Panc1 (cell line): Measurements from ENCODE around the gene CEBPA. TPM values are rescaled to one million over a fixed set of nuclear protein-coding genes. Genes with fewer than 3 reads are reported as not detected.

Experiments used
- ATAC-seq: fragments of 200-7000 bp; cut with Tn5 transposase; 2 replicates; pipeline ENCODE4 v1.9.1; 2020; ENCODE audit warnings: mild to moderate bottlenecking, moderate library complexity
- BruUV-seq: library from RNA; stranded (reverse); fragments of 400-500 nt; replicated peaks from 2 replicates; lab custom pipeline; 2021; lab: Mats Ljungman, UMichigan
- CTCF ChIA-PET: fragments of 300-600 bp; sonication (Branson Sonifier 250); formaldehyde crosslinking; loops from one replicate; lab custom pipeline; 2022; ENCODE audit warnings: antibody characterized with exemption; lab: Charles Lee
- POLR2A ChIA-PET: fragments of 300-600 bp; sonication (Branson Sonifier 250); formaldehyde crosslinking; loops from one replicate; lab custom pipeline; 2022; ENCODE audit warnings: antibody characterized with exemption; lab: Charles Lee
- DNase-seq: peaks from one replicate; pipeline ENCODE4 v3.0.0-alpha.2; 2010; ENCODE audit warnings: low read depth, low spot score
- H3K27ac ChIP-seq: 2 replicates; pipeline ENCODE4 v1.5.1; 2011; ENCODE audit warnings: mild to moderate bottlenecking, low read length, inconsistent platforms
- H3K27me3 ChIP-seq: fragments of 200-500 bp; sonication (Bioruptor generic); 2 replicates; pipeline ENCODE4 v1.6.0; 2014; ENCODE audit warnings: low read length, inconsistent platforms; ENCODE audit not compliant: control insufficient read depth, insufficient read depth
- H3K36me3 ChIP-seq: fragments of 200-500 bp; sonication (Bioruptor generic); 2 replicates; pipeline ENCODE4 v1.5.1; 2014; ENCODE audit warnings: inconsistent platforms, mild to moderate bottlenecking, low read length, moderate library complexity; ENCODE audit not compliant: control insufficient read depth, insufficient read depth
- H3K4me1 ChIP-seq: 2 replicates; pipeline ENCODE4 v1.5.1; 2011; ENCODE audit warnings: inconsistent platforms, mild to moderate bottlenecking, low read length, moderate library complexity; ENCODE audit not compliant: control insufficient read depth, insufficient read depth
- H3K4me3 ChIP-seq, 2 experiments: 2 replicates each; pipeline ENCODE4 v1.5.1; 2011 to 2012; ENCODE audit warnings: low read depth in 2 of 2, low read length in 2 of 2, mild to moderate bottlenecking in 2 of 2, inconsistent platforms in 1 of 2, moderate library complexity in 1 of 2
- H3K9me3 ChIP-seq: fragments of 200-500 bp; sonication (Bioruptor generic); 2 replicates; pipeline ENCODE4 v1.5.1; 2014; ENCODE audit warnings: low read depth, mild to moderate bottlenecking, inconsistent platforms, low read length, moderate library complexity; ENCODE audit not compliant: control insufficient read depth, insufficient read depth
- CTCF ChIP-seq: fragments of 450-650 bp; IDR thresholded peaks from 2 replicates; pipeline ENCODE4 v1.5.1; 2017; ENCODE audit warnings: mild to moderate bottlenecking
- POLR2AphosphoS5 ChIP-seq: IDR thresholded peaks from 2 replicates; pipeline ENCODE4 v1.6.1; 2012; ENCODE audit warnings: mild to moderate bottlenecking, low read depth, low read length, moderate library complexity
- REST ChIP-seq, 2 experiments: IDR thresholded peaks; 2 replicates each; pipeline ENCODE4 v1.6.1; 2011 to 2012; ENCODE audit warnings: low read depth in 2 of 2, control low read depth in 1 of 2, low read length in 1 of 2, mild to moderate bottlenecking in 1 of 2, moderate library complexity in 1 of 2; ENCODE audit not compliant: insufficient read depth in 1 of 2
- SIN3A ChIP-seq: IDR thresholded peaks from 2 replicates; pipeline ENCODE4 v1.6.1; 2012; ENCODE audit warnings: low read depth, mild to moderate bottlenecking, low read length, moderate library complexity, borderline replicate concordance; ENCODE audit not compliant: insufficient read depth
- TCF7L2 ChIP-seq: IDR thresholded peaks from 2 replicates; pipeline ENCODE4 v1.6.1; 2011; ENCODE audit warnings: mild to moderate bottlenecking, low read depth, low read length, inconsistent platforms
- in situ Hi-C: cut with HindIII; loops from 2 replicates; pipeline ENCODE4 v1.10.0; 2016; ENCODE audit warnings: low sequenced_read_pairs, low pct_unique_long_range_greater_than_20kb
- intact Hi-C: fragments of 100-400 bp; cut with micrococcal nuclease; formaldehyde crosslinking; loops from one replicate; pipeline ENCODE4 v1.10.0; 2022; ENCODE audit not compliant: unreplicated experiment
- total RNA-seq: library from RNA; stranded (reverse); gene quantifications from one replicate; pipeline ENCODE4 v1.2.1, GENCODE V29; 2021; ENCODE audit not compliant: unreplicated experiment

Gene CEBPA
- total RNA-seq, 1 experiment from 2014 or later = 1.6 TPM

GRCh38 chr19:33266974-33267484, 35.3 kb downstream of the CEBPA start:
- no peaks in the 10 kb centered on the region for H3K9me3 ChIP-seq
- ATAC-seq (no peak), DNase-seq (no peak)
- CTCF ChIA-PET = no interaction called here
- no peak overlapping the region for H3K4me3 ChIP-seq
- intact Hi-C loops (no loop called here), in situ Hi-C loops (no loop called here)
- H3K27me3 ChIP-seq = no peaks in the 10 kb centered on the region
- TF ChIP-seq SIN3A (no peak), CTCF (no peak), POLR2AphosphoS5 (no peak), TCF7L2 (no peak), REST (IDR thresholded peaks at IDR 0.05; ENCODE audit: insufficient read depth in 1 of 2, low read depth in 2 of 2, low read length in 1 of 2) (no peak)
- no TSS peak for BruUV-seq
- H3K4me1 ChIP-seq = no peaks in the 10 kb centered on the region
- POLR2A ChIA-PET = no interaction called here
- no peak overlapping the region for H3K27ac ChIP-seq
- no peaks in the 10 kb centered on the region for H3K36me3 ChIP-seq

GRCh38 chr19:33264881-33265445, 37.4 kb downstream of the CEBPA start:
- no peak for DNase-seq
- Histone ChIP-seq H3K4me3 (no peak overlapping the region), H3K27me3 (no peaks in the 10 kb centered on the region), H3K4me1 (no peaks in the 10 kb centered on the region), H3K27ac (no peak overlapping the region), H3K36me3 (no peaks in the 10 kb centered on the region), H3K9me3 (no peaks in the 10 kb centered on the region)
- TF ChIP-seq TCF7L2 (no peak), SIN3A (no peak), CTCF (no peak), POLR2AphosphoS5 (no peak), REST (IDR thresholded peaks at IDR 0.05; ENCODE audit: insufficient read depth in 1 of 2, low read depth in 2 of 2, low read length in 1 of 2) (no peak)
- intact Hi-C loops (no loop called here), in situ Hi-C loops (no loop called here)
- CTCF ChIA-PET = interaction anchor here (0.7 kb wide), 2 partner anchors 9 to 26 kb away, joined by 3 read pairs; no protein-coding TSS in a partner anchor
- POLR2A ChIA-PET = interaction anchor here (0.6 kb wide), 1 partner anchor 669 kb away, joined by 4 read pairs; no protein-coding TSS in a partner anchor
- BruUV-seq = no TSS peak
- ATAC-seq = no peak
